Natural killer cell (primary cell): ENCODE measurements around the gene RABGAP1L. TPM values are rescaled to one million over a fixed set of nuclear protein-coding genes. Genes with fewer than 3 reads are reported as not detected.
A peak's percentile ranks its signal among the peaks of the same experiment; 100 is the strongest.

Experiments used
- ATAC-seq, 3 donors: fragments of 150-1000 bp in 2 of 3; fragments of 200-7000 bp in 1 of 3; cut with Tn5 transposase; 1 replicate in 1 of 3; 2 replicates in 2 of 3; pipeline ENCODE4 v1.10.0; 2021; ENCODE audit warnings: mild to moderate bottlenecking in 2 of 3, moderate library complexity in 2 of 3
- DNase-seq, 2 donors: peaks; one replicate each; pipeline versions ENCODE4 v3.0.0 to v3.0.0-alpha.2; 2013 to 2021; ENCODE audit warnings: mixed read lengths in 1 of 2
- H3K27ac ChIP-seq: one replicate; pipeline ENCODE4 v1.5.1; 2013; ENCODE audit warnings: mild to moderate bottlenecking, low read length
- H3K27me3 ChIP-seq: one replicate; pipeline ENCODE4 v1.6.1; 2013; ENCODE audit warnings: low read length; ENCODE audit not compliant: control insufficient read depth, insufficient read depth
- H3K36me3 ChIP-seq: one replicate; pipeline ENCODE4 v1.6.1; 2013; ENCODE audit warnings: low read length; ENCODE audit not compliant: control insufficient read depth, insufficient read depth
- H3K4me1 ChIP-seq: one replicate; pipeline ENCODE4 v1.6.1; 2013; ENCODE audit warnings: low read length; ENCODE audit not compliant: control insufficient read depth, insufficient read depth
- H3K4me3 ChIP-seq: one replicate; pipeline ENCODE4 v1.5.1; 2013; ENCODE audit warnings: low read length
- H3K9me3 ChIP-seq: one replicate; pipeline ENCODE4 v1.6.1; 2013; ENCODE audit warnings: low read length; ENCODE audit not compliant: control insufficient read depth, insufficient read depth
- H3K27ac Mint-ChIP-seq, 2 donors: one replicate each; pipeline ENCODE4 v1.8.0; 2022; ENCODE audit warnings: mild to moderate bottlenecking in 2 of 2, mixed read lengths in 2 of 2, moderate library complexity in 1 of 2
- H3K27me3 Mint-ChIP-seq, 2 donors: one replicate each; pipeline ENCODE4 v1.8.0; 2022; ENCODE audit warnings: low read depth in 2 of 2, mixed read lengths in 2 of 2
- H3K36me3 Mint-ChIP-seq: one replicate; pipeline ENCODE4 v1.8.0; 2022; ENCODE audit warnings: mixed read lengths
- H3K4me1 Mint-ChIP-seq, 2 donors: one replicate each; pipeline ENCODE4 v1.8.0; 2022; ENCODE audit warnings: mixed read lengths in 2 of 2
- H3K4me3 Mint-ChIP-seq: one replicate; pipeline ENCODE4 v1.8.0; 2022; ENCODE audit warnings: mild to moderate bottlenecking, moderate library complexity, mixed read lengths
- H3K9me3 Mint-ChIP-seq, 2 donors: one replicate each; pipeline ENCODE4 v1.8.0; 2022; ENCODE audit warnings: mixed read lengths in 2 of 2
- CTCF ChIP-seq: fragments of 200-600 bp; IDR thresholded peaks from one replicate; pipeline ENCODE4 v1.8.0; 2022; ENCODE audit warnings: antibody characterized with exemption
- WGBS: methylation state at CpG from one replicate; pipeline ENCODE4 v1.1.7; 2013; ENCODE audit warnings: missing lambda C conversion rate; ENCODE audit not compliant: insufficient coverage; 5-methylcytosine and 5-hydroxymethylcytosine counted together
- intact Hi-C: fragments of 100-400 bp; cut with micrococcal nuclease; formaldehyde crosslinking; loops from one replicate; pipeline ENCODE4 v1.14.2; 2022
- total RNA-seq, 4 donors: library from RNA; stranded (reverse); fragments of 120-200 nt in 1 of 4; gene quantifications; one replicate each; pipeline versions ENCODE4 v1.2.3 to v1.2.4, GENCODE V29; 2013 to 2022

RABGAP1L gene
- total RNA-seq, 3 donors from 2014 or later (not counting 1 experiment from before 2014, with no cell fraction given), result 145 to 168 (median 153) TPM

DNA sequence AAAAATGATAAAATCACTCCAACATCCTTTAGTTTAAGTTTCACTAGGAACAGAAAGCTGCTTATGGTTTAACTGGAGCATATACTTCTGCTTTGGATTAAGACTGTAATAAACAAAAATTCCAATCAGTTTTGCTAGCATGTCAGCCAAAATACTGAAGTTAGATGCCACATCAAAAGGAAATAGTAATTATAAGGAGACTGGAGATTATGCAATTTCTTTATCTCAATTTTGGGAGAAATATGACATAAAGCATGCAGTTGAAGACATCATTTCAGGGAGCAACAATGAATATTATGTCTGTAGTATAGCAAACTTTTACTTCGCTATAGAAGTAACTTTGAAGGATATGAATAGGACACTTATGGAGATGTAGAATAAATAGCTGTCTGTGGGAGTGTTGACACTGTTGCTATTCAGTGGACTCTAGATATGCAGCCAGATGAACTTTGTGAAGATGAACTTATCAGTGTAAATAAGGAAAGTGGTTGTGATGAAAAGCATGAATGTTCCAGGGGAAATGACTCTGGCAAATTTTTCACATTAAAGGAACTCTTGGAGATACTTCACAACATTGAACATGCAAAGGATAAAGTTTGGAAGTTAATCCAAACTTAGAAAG lies 107.8 kb downstream of the RABGAP1L start:
- peaks cover 0 to 8% of the 10 kb centered on the region in 2 donors for H3K4me1 Mint-ChIP-seq
- no peaks in the 10 kb centered on the region for H3K27me3 ChIP-seq
- H3K27me3 Mint-ChIP-seq, result no peaks in the 10 kb centered on the region
- no peaks in the 10 kb centered on the region for H3K4me1 ChIP-seq
- no peak overlapping the region for H3K27ac ChIP-seq
- no peaks in the 10 kb centered on the region for H3K9me3 ChIP-seq
- no peak overlapping the region for H3K4me3 ChIP-seq
- ATAC-seq, result no peak
- no peak overlapping the region for H3K4me3 Mint-ChIP-seq
- H3K36me3 ChIP-seq, result peaks cover 4% of the 10 kb centered on the region
- H3K27ac Mint-ChIP-seq, result peak overlapping the region in 1 of 2 donors; percentile 2
- no peak for TF ChIP-seq CTCF
- H3K36me3 Mint-ChIP-seq, result no peaks in the 10 kb centered on the region
- no peak for DNase-seq
- no peaks in the 10 kb centered on the region for H3K9me3 Mint-ChIP-seq
- intact Hi-C loops, result loop anchor here (10.0 kb wide), 1 partner anchor 718 kb away; no protein-coding TSS in a partner anchor
- WGBS, result 100% methylated on average over 1 of the region's 1 CpG

- no peaks in the 10 kb centered on the region for H3K9me3 Mint-ChIP-seq
- peaks cover 0 to 5% of the 10 kb centered on the region in 2 donors for H3K4me1 Mint-ChIP-seq
- no CpG with 5 or more reads among the region's 1 CpG for WGBS
- Histone ChIP-seq H3K36me3 (peaks cover 15% of the 10 kb centered on the region), H3K4me3 (no peak overlapping the region), H3K27ac (no peak overlapping the region), H3K27me3 (no peaks in the 10 kb centered on the region), H3K4me1 (no peaks in the 10 kb centered on the region), H3K9me3 (no peaks in the 10 kb centered on the region)
- no peak for ATAC-seq
- no peak for DNase-seq
- H3K4me3 Mint-ChIP-seq, result no peak overlapping the region
- TF ChIP-seq CTCF, result no peak
- intact Hi-C loops, result loop anchor here (10.0 kb wide), 1 partner anchor 715 kb away; no protein-coding TSS in a partner anchor
- no peaks in the 10 kb centered on the region for H3K27me3 Mint-ChIP-seq
- H3K27ac Mint-ChIP-seq, result no peak overlapping the region
- no peaks in the 10 kb centered on the region for H3K36me3 Mint-ChIP-seq
Observed at GRCh38 chr1:174269989-174270651, 110.8 kb downstream of the RABGAP1L start.

DNA sequence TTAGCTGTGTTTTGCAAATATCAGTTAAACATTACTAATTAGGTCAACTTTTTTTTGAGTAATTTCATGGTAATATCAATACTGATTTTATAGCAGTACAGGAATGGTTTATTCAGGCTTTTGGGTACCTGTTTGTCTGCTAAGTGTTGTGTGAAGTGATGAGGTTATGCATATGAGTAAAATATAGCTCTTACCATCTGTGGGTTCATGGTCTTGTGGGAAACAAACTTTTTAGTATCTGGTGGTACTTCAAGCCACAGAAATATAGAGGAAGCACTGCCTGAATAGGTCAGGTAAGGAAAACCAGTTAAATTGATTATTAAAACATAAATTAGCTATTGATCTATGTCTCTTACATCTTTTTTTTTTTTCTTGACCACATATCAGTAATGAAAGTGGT lies 113.9 kb downstream of the RABGAP1L start:
- no peak for ATAC-seq
- peaks cover 15% of the 10 kb centered on the region for H3K36me3 ChIP-seq
- no peak overlapping the region for H3K4me3 ChIP-seq
- H3K9me3 Mint-ChIP-seq, result no peaks in the 10 kb centered on the region
- no peak for DNase-seq
- no peaks in the 10 kb centered on the region for H3K27me3 Mint-ChIP-seq
- no peak overlapping the region for H3K4me3 Mint-ChIP-seq
- intact Hi-C loops, result no loop called here
- H3K36me3 Mint-ChIP-seq, result no peaks in the 10 kb centered on the region
- no peak for TF ChIP-seq CTCF
- H3K9me3 ChIP-seq, result no peaks in the 10 kb centered on the region
- no peaks in the 10 kb centered on the region for H3K4me1 ChIP-seq
- H3K27ac ChIP-seq, result no peak overlapping the region
- H3K27me3 ChIP-seq, result no peaks in the 10 kb centered on the region
- H3K4me1 Mint-ChIP-seq, result no peaks in the 10 kb centered on the region
- H3K27ac Mint-ChIP-seq, result no peak overlapping the region
